Pancreas (tissue), 10 donors: ENCODE results near the gene PEPD. TPM values are rescaled to one million over a fixed set of nuclear protein-coding genes. Genes with fewer than 3 reads are reported as not detected.
A peak's percentile ranks its signal among the peaks of the same experiment; 100 is the strongest.

Source experiments
- ATAC-seq, 4 donors: fragments of 200-7000 bp; cut with Tn5 transposase; one replicate each; pipeline versions ENCODE4 v1.8.0 to v1.9.1; 2020; ENCODE audit warnings: mild to moderate bottlenecking in 4 of 4, moderate library complexity in 4 of 4
- DNase-seq, 6 donors: peaks; one replicate each; pipeline ENCODE4 v3.0.0-alpha.2; 2020
- FAIRE-seq: peaks from 2 replicates; lab custom pipeline; 2012; peaks lifted over from hg19 to GRCh38; lab: Jason Lieb, UNC
- H3K27ac ChIP-seq, 4 donors: fragments of 200-600 bp; sonication (generic); 1 replicate in 3 of 4; 2 replicates in 1 of 4; pipeline versions ENCODE4 v1.5.0 to v1.8.0; 2020
- H3K27me3 ChIP-seq, 4 donors: fragments of 200-600 bp; one replicate each; pipeline ENCODE4 v1.8.0; 2021
- H3K36me3 ChIP-seq, 3 donors: fragments of 200-600 bp; sonication (generic) in 1 of 3; one replicate each; pipeline versions ENCODE4 v1.5.0 to v1.8.0; 2020 to 2021
- H3K4me1 ChIP-seq, 3 donors: fragments of 200-600 bp; one replicate each; pipeline ENCODE4 v1.8.0; 2021
- H3K4me3 ChIP-seq, 4 donors: fragments of 200-600 bp; sonication (generic) in 2 of 4; one replicate each; pipeline versions ENCODE4 v1.5.0 to v1.8.0; 2020 to 2021
- H3K9me3 ChIP-seq, 4 donors: fragments of 200-600 bp; one replicate each; pipeline ENCODE4 v1.8.0; 2021
- WGBS, 2 donors: extraction: QIAGEN DNeasy Blood & Tissue Kit; methylation state at CpG; one replicate each; pipeline ENCODE4 v1.1.7; 2013; 5-methylcytosine and 5-hydroxymethylcytosine counted together
- intact Hi-C, 3 donors: fragments of 100-400 bp; cut with DNase I; formaldehyde crosslinking; loops; one replicate each; pipeline versions ENCODE4 v1.11.1 to v1.14.2; 2022
- polyA plus RNA-seq, 2 donors: library from polyadenylated mRNA; stranded (reverse); fragments of 200-250 nt; gene quantifications; one replicate each; pipeline ENCODE4 v1.2.3, GENCODE V29; 2013
- total RNA-seq, 6 donors: library from RNA; stranded (reverse); fragmentation: NEBNext Ultra II Directional in 4 of 6; extraction: Animal tissue kit (Norgen Biotek cat#: 25700) in 4 of 6; gene quantifications; one replicate each; pipeline versions ENCODE4 v1.2.1 to v1.2.4, GENCODE V29; 2021 to 2023
- TF ChIP-seq, protein P1 (sequence below), 4 donors: fragments of 200-600 bp; sonication (generic) in 3 of 4; IDR thresholded peaks; one replicate each; pipeline versions ENCODE4 v1.5.0 to v1.8.0; 2021; ENCODE audit warnings: antibody characterized with exemption in 4 of 4
- donor health status: healthy with polysubstance abuse.
- donor health status: DM: no; HTN: no; CAD: no; lungs with moderate emphysema.
- donor health status: DM: no; HTN: no; CAD: no.
- donor health status: control.
- donor health status: control.
- donor health status: Bipolar disorder and iron deficiency.
- donor health status: DM: yes; HTN: yes; CAD: no.
- donor health status: DM: no; HTN: no; CAD: no.
- donor health status: DM: no; HTN: no; CAD: no.
- donor health status: DM: yes; HTN: yes; CAD: no.

The PEPD gene
- total and polyA plus RNA-seq, 8 donors, result 13.7 to 36.1 (median 22.5) TPM

GRCh38 chr19:33406521-33407139 lies 115.0 kb downstream of the PEPD start:
- Histone ChIP-seq H3K9me3 (no peaks in the 10 kb centered on the region), H3K4me1 (peaks cover 7 to 11% (median 8%) of the 10 kb centered on the region in 3 donors), H3K4me3 (no peak overlapping the region), H3K27ac (no peak overlapping the region), H3K27me3 (no peaks in the 10 kb centered on the region), H3K36me3 (no peaks in the 10 kb centered on the region)
- 60 to 62% methylated on average over 13 of the region's 13 CpGs for WGBS, 2 donors
- intact Hi-C loops, result loop anchor here in 2 of 3 donors (2.0 to 10.0 kb wide), 2 partner anchors 162 to 166 kb away; no protein-coding TSS in a partner anchor
- FAIRE-seq, result no peak
- peak; percentile 44 to 93 (median 80) for DNase-seq
- TF ChIP-seq, protein P1, sequence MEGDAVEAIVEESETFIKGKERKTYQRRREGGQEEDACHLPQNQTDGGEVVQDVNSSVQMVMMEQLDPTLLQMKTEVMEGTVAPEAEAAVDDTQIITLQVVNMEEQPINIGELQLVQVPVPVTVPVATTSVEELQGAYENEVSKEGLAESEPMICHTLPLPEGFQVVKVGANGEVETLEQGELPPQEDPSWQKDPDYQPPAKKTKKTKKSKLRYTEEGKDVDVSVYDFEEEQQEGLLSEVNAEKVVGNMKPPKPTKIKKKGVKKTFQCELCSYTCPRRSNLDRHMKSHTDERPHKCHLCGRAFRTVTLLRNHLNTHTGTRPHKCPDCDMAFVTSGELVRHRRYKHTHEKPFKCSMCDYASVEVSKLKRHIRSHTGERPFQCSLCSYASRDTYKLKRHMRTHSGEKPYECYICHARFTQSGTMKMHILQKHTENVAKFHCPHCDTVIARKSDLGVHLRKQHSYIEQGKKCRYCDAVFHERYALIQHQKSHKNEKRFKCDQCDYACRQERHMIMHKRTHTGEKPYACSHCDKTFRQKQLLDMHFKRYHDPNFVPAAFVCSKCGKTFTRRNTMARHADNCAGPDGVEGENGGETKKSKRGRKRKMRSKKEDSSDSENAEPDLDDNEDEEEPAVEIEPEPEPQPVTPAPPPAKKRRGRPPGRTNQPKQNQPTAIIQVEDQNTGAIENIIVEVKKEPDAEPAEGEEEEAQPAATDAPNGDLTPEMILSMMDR (IDR thresholded peaks at IDR 0.05), result peak; percentile 91 to 97 (median 92)
- peak; percentile 60 to 79 (median 74) for ATAC-seq

DNA sequence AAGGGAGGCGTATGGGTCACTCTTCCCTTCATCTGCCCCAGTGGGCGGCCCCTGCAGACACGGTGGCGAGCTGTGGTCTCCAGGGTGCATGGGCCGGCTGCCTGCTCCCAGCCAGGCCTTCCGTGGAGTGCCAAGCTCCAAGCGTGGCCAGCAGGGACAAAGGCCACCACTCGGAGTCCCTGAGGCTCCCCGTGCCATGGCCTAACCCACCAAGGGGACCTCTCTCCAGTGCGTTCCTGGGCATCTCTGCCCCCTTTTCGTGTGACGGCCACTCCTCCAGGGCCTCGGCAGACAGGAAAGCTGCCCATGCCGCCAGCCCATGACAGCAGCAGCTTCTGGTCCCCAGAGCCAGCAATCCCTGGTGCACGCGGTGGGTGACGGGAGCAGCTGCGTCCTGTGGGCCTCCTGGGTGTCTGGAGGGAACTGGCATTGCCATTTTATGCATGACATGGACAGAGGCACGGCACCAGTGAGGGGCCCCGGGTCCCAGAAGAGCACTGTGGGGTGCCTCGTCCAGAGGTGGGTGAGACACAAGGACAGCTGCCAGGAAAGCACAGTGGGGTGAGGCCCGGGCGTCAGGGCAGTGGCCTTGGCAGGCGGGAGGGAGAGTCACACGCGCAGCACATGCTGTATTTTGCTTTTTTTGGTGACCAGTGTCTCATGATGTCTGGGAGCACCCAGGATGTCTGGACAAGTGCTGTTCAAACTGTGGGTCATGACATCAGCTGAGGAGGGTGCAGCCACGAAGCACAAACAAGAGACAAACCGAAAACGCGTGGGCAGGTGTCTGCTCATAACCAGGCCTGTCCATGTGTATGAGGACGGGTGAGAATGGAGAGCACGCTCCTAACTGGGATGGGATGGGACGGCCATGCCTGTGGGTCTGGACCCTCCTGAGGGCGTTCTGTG lies 115.8 kb downstream of the PEPD start:
- Histone ChIP-seq H3K4me3 (no peak overlapping the region), H3K27ac (no peak overlapping the region), H3K9me3 (no peaks in the 10 kb centered on the region), H3K36me3 (no peaks in the 10 kb centered on the region), H3K4me1 (peaks cover 7 to 11% (median 8%) of the 10 kb centered on the region in 3 donors), H3K27me3 (no peaks in the 10 kb centered on the region)
- peak in 2 of 4 donors; percentile 7 to 18 for ATAC-seq
- TF ChIP-seq, protein P1 (IDR thresholded peaks at IDR 0.05), result no peak
- FAIRE-seq, result no peak
- 87 to 88% methylated on average over 34 of the region's 34 CpGs for WGBS, 2 donors
- DNase-seq, result peak in 3 of 6 donors; percentile 22 to 68 (median 51)
- intact Hi-C loops, result loop anchor here (2.0 to 10.0 kb wide), 3 partner anchors 161 to 165 kb away; no protein-coding TSS in a partner anchor

GRCh38 chr19:33405254-33405552 lies 116.4 kb downstream of the PEPD start:
- TF ChIP-seq, protein P1 (IDR thresholded peaks at IDR 0.05), result no peak
- ATAC-seq, result no peak
- DNase-seq, result peak in 1 of 6 donors; percentile 39
- intact Hi-C loops, result loop anchor here in 2 of 3 donors (2.0 to 10.0 kb wide), 2 partner anchors 160 to 162 kb away; no protein-coding TSS in a partner anchor
- Histone ChIP-seq H3K9me3 (no peaks in the 10 kb centered on the region), H3K27ac (no peak overlapping the region), H3K36me3 (no peaks in the 10 kb centered on the region), H3K4me1 (peaks cover 7 to 11% (median 8%) of the 10 kb centered on the region in 3 donors), H3K4me3 (no peak overlapping the region), H3K27me3 (no peaks in the 10 kb centered on the region)
- 83 to 85% methylated on average over 8 of the region's 8 CpGs for WGBS, 2 donors
- FAIRE-seq, result no peak

DNA sequence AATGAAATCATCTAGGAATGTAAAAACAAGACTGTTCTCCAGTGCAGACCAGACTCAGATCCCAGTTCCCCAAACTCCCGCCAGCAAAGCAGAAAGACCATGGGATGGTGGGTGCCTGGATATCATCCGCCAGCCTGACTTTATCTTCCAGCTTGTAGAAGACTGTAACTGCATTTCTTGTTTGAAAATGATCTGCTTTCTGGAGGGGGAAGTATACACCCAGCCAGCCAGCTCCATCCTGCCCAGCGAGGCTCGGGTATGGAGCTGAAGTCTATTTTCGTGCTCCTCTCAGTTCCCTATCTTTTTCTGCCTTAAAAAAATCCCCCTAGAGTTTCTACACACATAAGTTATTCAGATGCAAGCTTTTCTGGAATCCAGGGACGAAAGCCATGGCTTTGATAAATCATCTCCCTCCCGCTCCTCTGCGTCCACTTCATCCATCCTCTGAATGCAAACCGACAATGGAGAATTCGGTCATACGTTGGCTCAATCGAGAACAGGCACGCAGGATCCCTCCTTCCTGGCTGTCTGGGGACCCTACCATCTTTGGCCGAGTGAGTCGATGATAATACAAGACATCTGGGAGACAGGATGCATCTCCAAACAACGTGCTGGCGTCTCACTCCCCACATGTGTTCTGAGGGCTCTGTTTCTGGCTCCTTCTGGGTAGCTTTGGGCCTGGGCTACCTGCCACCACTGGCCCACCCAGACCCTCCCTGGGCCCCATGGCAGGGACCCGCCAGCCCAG lies 116.9 kb downstream of the PEPD start:
- Histone ChIP-seq H3K4me3 (no peak overlapping the region), H3K9me3 (no peaks in the 10 kb centered on the region), H3K36me3 (no peaks in the 10 kb centered on the region), H3K27me3 (no peaks in the 10 kb centered on the region), H3K27ac (no peak overlapping the region), H3K4me1 (peaks cover 7 to 11% (median 8%) of the 10 kb centered on the region in 3 donors)
- FAIRE-seq, result no peak
- TF ChIP-seq, protein P1 (IDR thresholded peaks at IDR 0.05), result no peak
- intact Hi-C loops, result loop anchor here in 2 of 3 donors (2.0 to 10.0 kb wide), 2 partner anchors 160 to 162 kb away; no protein-coding TSS in a partner anchor
- no peak for ATAC-seq
- WGBS, 2 donors, result 89 to 92% methylated on average over 18 of the region's 18 CpGs
- DNase-seq, result peak in 2 of 6 donors; percentile 30 to 32
